Measurements from ENCODE around the gene USP33. TPM values are rescaled to one million over a fixed set of nuclear protein-coding genes. Genes with fewer than 3 reads are reported as not detected.

USP33 gene
- total RNA-seq, 1 experiment from 2014 or later = 36.1 TPM

- Mint-ChIP-seq H3K36me3 (ENCODE audit: insufficient read depth, unreplicated experiment) (peaks cover 21% of the 10 kb centered on the region), H3K27ac (ENCODE audit: unreplicated experiment) (peak overlapping the region; percentile 96), H3K27me3 (ENCODE audit: insufficient read depth, unreplicated experiment) (no peaks in the 10 kb centered on the region), H3K4me1 (ENCODE audit: low read depth, unreplicated experiment) (peaks cover 12% of the 10 kb centered on the region), H3K9me3 (ENCODE audit: unreplicated experiment) (no peaks in the 10 kb centered on the region), H3K4me3 (ENCODE audit: unreplicated experiment) (peak overlapping the region; percentile 88)
- H3K27me3 ChIP-seq (replicated peaks; ENCODE audit: control insufficient read depth, insufficient read depth, low read length) = no peaks in the 10 kb centered on the region
- no peaks in the 10 kb centered on the region for H3K9me3 ChIP-seq
- DNase-seq = peak; percentile 91 to 92
- CTCF ChIA-PET = interaction anchor here (0.5 to 1.2 kb wide), 4 partner anchors 33 to 1643 kb away, joined by 3 read pairs; no protein-coding TSS in a partner anchor
- H3K4me3 ChIP-seq (ENCODE audit: low read depth, low read length) = peak overlapping the region; percentile 87
- TSS peak; percentile 89 for BruUV-seq (replicated peaks)
- POLR2A ChIA-PET = interaction anchor here (0.6 kb wide), 1 partner anchor 96 kb away, joined by 3 read pairs; the partner anchor contains the start of gene MIGA1
- H3K4me1 ChIP-seq = peaks cover 23% of the 10 kb centered on the region
- intact Hi-C loops (cut with micrococcal nuclease; ENCODE audit: unreplicated experiment) = loop anchor here (10.0 kb wide), 2 partner anchors 109 to 221 kb away; no protein-coding TSS in a partner anchor
- TF ChIP-seq CTCF (IDR thresholded peaks at IDR 0.05; ENCODE audit: insufficient read depth in 1 of 2, low read depth in 1 of 2, low read length in 1 of 2, severe bottlenecking in 1 of 2, unreplicated experiment in 1 of 2) = peak; percentile 45 to 66
- no peaks in the 10 kb centered on the region for H3K36me3 ChIP-seq (ENCODE audit: control insufficient read depth, insufficient read depth, low read length)
Measured at GRCh38 chr1:77683160-77684148, 76.2 kb downstream of the USP33 start.

GRCh38 chr1:77682460-77683159 lies 77.0 kb downstream of the USP33 start, which contains the start of gene ZZZ3:
TSS of gene ZZZ3 (minus strand) at chr1:77682658. CDS start at chr1:77633354, 49,304 bp downstream.
- H3K4me3 ChIP-seq (ENCODE audit: low read depth, low read length) = peak within 1 kb of the TSS; percentile 87
- peak; percentile 89 to 92 for DNase-seq
- Mint-ChIP-seq H3K27me3 (ENCODE audit: insufficient read depth, unreplicated experiment) (no peaks in the 10 kb centered on the region), H3K36me3 (ENCODE audit: insufficient read depth, unreplicated experiment) (peaks cover 21% of the 10 kb centered on the region), H3K27ac (ENCODE audit: unreplicated experiment) (peak within 1 kb of the TSS; percentile 96), H3K9me3 (ENCODE audit: unreplicated experiment) (no peaks in the 10 kb centered on the region), H3K4me1 (ENCODE audit: low read depth, unreplicated experiment) (peaks cover 14% of the 10 kb centered on the region), H3K4me3 (ENCODE audit: unreplicated experiment) (peak within 1 kb of the TSS; percentile 88)
- BruUV-seq (replicated peaks) = no TSS peak
- H3K4me1 ChIP-seq = peaks cover 31% of the 10 kb centered on the region
- intact Hi-C loops (cut with micrococcal nuclease; ENCODE audit: unreplicated experiment) = loop anchor here (10.0 kb wide), 2 partner anchors 108 to 222 kb away; no protein-coding TSS in a partner anchor
- POLR2A ChIA-PET = no interaction called here
- no peaks in the 10 kb centered on the region for H3K9me3 ChIP-seq
- CTCF ChIA-PET = interaction anchor here (0.5 to 1.2 kb wide), 4 partner anchors 34 to 1642 kb away, joined by 3 read pairs; no protein-coding TSS in a partner anchor
- H3K36me3 ChIP-seq (ENCODE audit: control insufficient read depth, insufficient read depth, low read length) = no peaks in the 10 kb centered on the region
- TF ChIP-seq CTCF (IDR thresholded peaks at IDR 0.05; ENCODE audit: insufficient read depth in 1 of 2, low read depth in 1 of 2, low read length in 1 of 2, severe bottlenecking in 1 of 2, unreplicated experiment in 1 of 2) = no peak
- no peaks in the 10 kb centered on the region for H3K27me3 ChIP-seq (replicated peaks; ENCODE audit: control insufficient read depth, insufficient read depth, low read length)

- Histone ChIP-seq H3K4me3 (ENCODE audit: low read depth, low read length) (no peak overlapping the region), H3K36me3 (ENCODE audit: control insufficient read depth, insufficient read depth, low read length) (no peaks in the 10 kb centered on the region), H3K27me3 (replicated peaks; ENCODE audit: control insufficient read depth, insufficient read depth, low read length) (no peaks in the 10 kb centered on the region), H3K9me3 (no peaks in the 10 kb centered on the region), H3K4me1 (peaks cover 31% of the 10 kb centered on the region)
- Mint-ChIP-seq H3K4me1 (ENCODE audit: low read depth, unreplicated experiment) (peaks cover 14% of the 10 kb centered on the region), H3K27me3 (ENCODE audit: insufficient read depth, unreplicated experiment) (no peaks in the 10 kb centered on the region), H3K4me3 (ENCODE audit: unreplicated experiment) (peak overlapping the region; percentile 27), H3K36me3 (ENCODE audit: insufficient read depth, unreplicated experiment) (peaks cover 21% of the 10 kb centered on the region), H3K27ac (ENCODE audit: unreplicated experiment) (no peak overlapping the region), H3K9me3 (ENCODE audit: unreplicated experiment) (no peaks in the 10 kb centered on the region)
- intact Hi-C loops (cut with micrococcal nuclease; ENCODE audit: unreplicated experiment) = loop anchor here (10.0 kb wide), 2 partner anchors 105 to 225 kb away; no protein-coding TSS in a partner anchor
- DNase-seq = no peak
- ChIA-PET POLR2A (no interaction called here), CTCF (no interaction called here)
- no peak for TF ChIP-seq CTCF (IDR thresholded peaks at IDR 0.05; ENCODE audit: insufficient read depth in 1 of 2, low read depth in 1 of 2, low read length in 1 of 2, severe bottlenecking in 1 of 2, unreplicated experiment in 1 of 2)
- BruUV-seq (replicated peaks) = no TSS peak
Measured at GRCh38 chr1:77680173-77680572, 79.5 kb downstream of the USP33 start.
